Activated CD4-positive, alpha-beta T cell treated with anti-CD3 and anti-CD28 coated beads, Interleukin-2, amount 50 U/mL, for 4 hours (primary cell): ENCODE data around the gene HBA2.
A peak's percentile ranks its signal among the peaks of the same experiment; 100 is the strongest.
"Not testable (repeated sequence)": the region's sequence is repeated elsewhere in the genome, so short reads cannot be mapped to it uniquely, and the experiment has no call there.

Experiments used
- DNase-seq, 2 experiments: peaks; one replicate each; pipeline ENCODE4 v3.0.0-alpha.2; 2020

Gene HBA2

GRCh38 chr16:176006-176405 is 3.3 kb downstream of the HBA2 start:
- DNase-seq, result not testable (repeated sequence)

- not testable (repeated sequence) for DNase-seq
Measured at GRCh38 chr16:176477-177382, 4.1 kb downstream of the HBA2 start, which contains the start of gene HBA1. Gene HBA1 (plus strand): TSS chr16:176680. CDS start chr16:176717, 37 bp downstream.

GRCh38 chr16:177394-177822 is 4.7 kb downstream of the HBA2 start:
- no peak for DNase-seq

- no peak for DNase-seq
Measured at GRCh38 chr16:177981-178667, 5.4 kb downstream of the HBA2 start.

- no peak for DNase-seq
Measured at GRCh38 chr16:178668-179015, 6.0 kb downstream of the HBA2 start.

- DNase-seq, result no peak
Measured at GRCh38 chr16:179211-180092, 6.8 kb downstream of the HBA2 start.

GRCh38 chr16:180101-180675 is 7.5 kb downstream of the HBA2 start, which contains the start of gene HBQ1:
Gene HBQ1 (plus strand): TSS chr16:180459. CDS start chr16:180487, 28 bp downstream.
- no peak for DNase-seq

GRCh38 chr16:180681-181564 is 8.2 kb downstream of the HBA2 start:
- DNase-seq, result peak; percentile 78 to 83

- DNase-seq, result no peak
Measured at GRCh38 chr16:181565-182021, 8.9 kb downstream of the HBA2 start.

GRCh38 chr16:183005-183404 is 10.3 kb downstream of the HBA2 start:
- no peak for DNase-seq

GRCh38 chr16:185213-185612 is 12.5 kb downstream of the HBA2 start:
- no peak for DNase-seq

GRCh38 chr16:185691-186090 is 13.0 kb downstream of the HBA2 start:
- DNase-seq, result no peak

- no peak for DNase-seq
Measured at GRCh38 chr16:187330-187729, 14.7 kb downstream of the HBA2 start.

GRCh38 chr16:188674-189073 is 16.0 kb downstream of the HBA2 start:
- DNase-seq, result no peak

- no peak for DNase-seq
Measured at GRCh38 chr16:189604-190186, 17.0 kb downstream of the HBA2 start.

GRCh38 chr16:191831-192230 is 19.2 kb downstream of the HBA2 start:
- no peak for DNase-seq

- no peak for DNase-seq
Measured at GRCh38 chr16:192686-193085, 20.0 kb downstream of the HBA2 start.

GRCh38 chr16:193441-193840 is 20.8 kb downstream of the HBA2 start:
- no peak for DNase-seq

GRCh38 chr16:194516-194915 is 21.8 kb downstream of the HBA2 start:
- DNase-seq, result no peak

- DNase-seq, result no peak
Measured at GRCh38 chr16:200388-200787, 27.7 kb downstream of the HBA2 start.

GRCh38 chr16:203246-203645 is 30.6 kb downstream of the HBA2 start:
- DNase-seq, result no peak
